GM21390 (cell line): ENCODE measurements around the gene CEP97.
A peak's percentile ranks its signal among the peaks of the same experiment; 100 is the strongest.
"Not testable (repeated sequence)": the region's sequence is repeated elsewhere in the genome, so short reads cannot be mapped to it uniquely, and the experiment has no call there.

ENCODE experiments used
- ATAC-seq: cut with Tn5 transposase; IDR thresholded peaks from one replicate; pipeline ENCODE4 v1.9.1; 2021; ENCODE audit not compliant: unreplicated experiment

CEP97 gene

DNA sequence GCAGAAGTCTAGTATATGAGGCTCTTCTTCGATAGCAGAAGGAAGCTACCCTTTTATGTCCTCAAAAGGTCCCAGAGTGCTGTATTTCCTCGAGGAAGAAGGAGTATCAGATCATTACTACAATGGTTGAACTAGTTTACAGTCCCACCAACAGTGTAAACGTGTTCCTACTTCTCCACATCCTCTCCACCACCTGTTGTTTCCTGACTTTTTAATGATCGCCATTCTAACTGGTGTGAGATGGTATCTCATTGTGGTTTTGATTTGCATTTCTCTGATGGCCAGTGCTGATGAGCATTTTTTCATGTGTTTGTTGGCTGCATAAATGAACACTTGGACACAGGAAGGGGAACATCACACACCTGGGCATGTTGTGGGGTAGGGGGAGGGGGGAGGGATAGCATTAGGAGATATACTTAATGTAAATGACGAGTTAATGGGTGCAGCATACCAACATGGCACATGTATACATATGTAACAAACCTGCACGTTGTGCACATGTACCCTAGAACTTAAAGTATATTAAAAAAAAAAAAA lies 53.4 kb downstream of the CEP97 start:
- ATAC-seq = not testable (repeated sequence)

GRCh38 chr3:101778385-101779046 lies 54.1 kb downstream of the CEP97 start:
- no peak for ATAC-seq

- ATAC-seq = peak; percentile 94
Observed at GRCh38 chr3:101779047-101779821, 54.8 kb downstream of the CEP97 start, which contains the start of gene NXPE3. NXPE3 (plus strand) TSS chr3:101779211; CDS start chr3:101785597, 6,386 bp downstream.

DNA sequence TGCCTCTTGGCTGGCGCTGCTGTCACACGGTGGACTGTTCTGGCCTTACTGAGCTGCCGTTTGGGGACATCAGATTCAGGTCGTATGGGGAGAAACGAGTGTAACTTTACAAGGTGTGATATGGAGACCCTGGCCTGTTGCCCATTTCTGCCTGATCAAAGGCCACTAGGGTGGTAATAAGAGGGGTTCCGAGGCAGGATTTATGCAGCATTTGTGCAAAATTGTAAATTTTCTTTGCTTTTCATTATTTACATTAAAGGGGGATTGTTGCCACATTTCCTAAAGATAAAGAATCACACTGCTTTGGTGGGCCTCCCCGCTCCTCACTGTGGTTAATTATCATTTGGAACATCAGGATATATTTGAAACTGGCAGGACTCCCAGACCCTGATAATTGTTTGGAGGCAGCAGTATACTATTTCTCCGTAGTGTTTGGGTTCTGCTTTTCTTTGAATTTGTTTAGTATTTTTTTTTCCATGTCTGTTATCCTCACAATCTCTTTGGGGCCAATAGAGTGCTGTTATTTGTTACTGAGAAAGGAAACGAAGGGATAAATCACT lies 55.5 kb downstream of the CEP97 start:
- no peak for ATAC-seq

DNA sequence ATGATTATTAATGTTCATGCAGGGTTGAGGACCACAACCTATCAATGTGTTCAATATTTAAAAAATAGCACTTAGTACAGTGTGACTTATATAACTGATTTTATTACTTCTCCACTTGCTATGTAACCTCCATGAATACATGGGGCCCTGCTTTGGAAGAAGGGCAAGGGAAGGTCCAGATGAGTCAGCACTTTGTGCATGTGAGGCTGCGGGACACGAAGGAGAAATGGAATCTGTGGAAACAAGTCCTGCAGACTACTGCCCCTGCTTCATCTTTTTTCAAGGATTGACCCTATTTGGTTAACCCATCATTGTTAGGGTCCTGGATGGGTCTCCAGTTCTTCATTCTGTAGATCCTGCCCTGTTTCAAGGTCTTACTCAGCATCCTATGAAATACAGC lies 56.2 kb downstream of the CEP97 start:
- no peak for ATAC-seq

DNA sequence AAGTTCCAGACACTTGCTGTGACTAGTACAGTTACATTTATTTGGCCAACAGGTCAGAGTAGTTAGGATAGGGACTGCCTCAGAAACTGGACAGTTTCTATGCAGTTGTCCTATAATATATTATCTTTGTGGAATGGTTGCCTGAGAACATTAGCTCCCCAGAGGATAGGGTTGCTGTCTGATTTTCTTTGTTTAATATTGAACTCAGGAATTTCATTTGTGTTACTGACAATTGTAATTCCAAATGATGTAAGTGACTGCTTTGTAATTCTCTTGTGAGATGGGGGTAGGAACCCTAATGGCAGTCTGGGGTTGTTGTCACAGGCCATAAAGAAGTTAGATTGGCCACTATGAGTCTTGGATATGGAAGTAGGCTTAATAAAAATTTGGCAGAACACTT lies 56.8 kb downstream of the CEP97 start:
- no peak for ATAC-seq

DNA sequence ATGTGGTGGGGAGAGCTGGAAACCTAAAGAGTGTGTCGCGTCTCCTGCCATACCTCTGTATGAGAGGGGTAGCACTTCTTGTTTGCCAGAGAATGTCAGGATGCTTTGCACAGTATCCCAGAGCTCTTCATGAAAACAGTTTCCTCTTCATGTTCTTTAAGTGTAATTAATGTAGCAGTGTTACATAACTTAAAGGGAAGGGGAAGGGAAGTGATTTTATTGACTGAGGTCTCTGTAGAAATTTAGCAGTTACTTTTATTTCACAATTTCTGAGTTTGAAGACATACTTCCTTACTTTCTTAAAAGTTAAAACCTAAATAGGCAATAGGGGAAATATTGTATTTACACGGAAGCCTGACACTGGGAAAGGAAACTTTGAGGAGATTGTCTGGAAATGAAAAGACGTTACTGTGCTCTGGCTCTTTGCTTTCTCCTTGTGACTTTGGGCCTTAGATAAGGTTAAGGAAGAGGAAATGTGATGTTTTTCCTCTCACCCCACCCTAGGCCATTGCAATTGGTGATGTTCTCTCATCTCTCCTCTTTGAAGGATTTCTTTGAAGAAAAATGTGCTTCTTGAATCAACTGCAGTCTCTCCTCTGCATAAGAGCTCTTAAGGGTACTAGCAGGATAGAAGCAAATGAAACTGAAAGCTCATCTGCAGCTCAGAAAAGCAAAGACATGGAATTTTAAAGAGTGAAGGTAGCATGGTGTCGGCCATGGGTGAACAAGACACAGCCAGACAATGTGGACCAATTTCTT lies 60.6 kb downstream of the CEP97 start:
- ATAC-seq = no peak

- ATAC-seq = peak; percentile 98
Observed at GRCh38 chr3:101791778-101792177, 67.4 kb downstream of the CEP97 start.

GRCh38 chr3:101796077-101796680 lies 71.8 kb downstream of the CEP97 start:
- ATAC-seq = no peak

DNA sequence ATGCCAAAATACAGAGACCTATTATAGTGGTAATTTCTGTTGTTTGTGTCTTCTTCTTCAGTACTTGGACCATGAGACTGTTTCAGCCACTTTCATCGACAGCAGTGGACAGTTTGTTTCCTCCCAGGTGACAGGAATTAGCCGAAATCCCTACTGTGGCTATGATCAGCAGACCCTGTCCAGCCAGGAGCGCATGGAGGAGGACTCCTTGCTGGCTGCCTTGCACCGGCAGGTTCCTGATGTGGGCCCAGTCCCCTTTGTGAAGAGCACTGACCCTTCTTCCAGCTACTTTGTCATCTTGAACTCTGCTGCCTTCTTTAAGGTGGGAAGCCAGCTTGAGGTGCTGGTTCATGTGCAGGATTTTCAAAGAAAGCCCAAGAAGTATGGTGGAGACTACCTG lies 76.8 kb downstream of the CEP97 start:
- ATAC-seq = no peak

DNA sequence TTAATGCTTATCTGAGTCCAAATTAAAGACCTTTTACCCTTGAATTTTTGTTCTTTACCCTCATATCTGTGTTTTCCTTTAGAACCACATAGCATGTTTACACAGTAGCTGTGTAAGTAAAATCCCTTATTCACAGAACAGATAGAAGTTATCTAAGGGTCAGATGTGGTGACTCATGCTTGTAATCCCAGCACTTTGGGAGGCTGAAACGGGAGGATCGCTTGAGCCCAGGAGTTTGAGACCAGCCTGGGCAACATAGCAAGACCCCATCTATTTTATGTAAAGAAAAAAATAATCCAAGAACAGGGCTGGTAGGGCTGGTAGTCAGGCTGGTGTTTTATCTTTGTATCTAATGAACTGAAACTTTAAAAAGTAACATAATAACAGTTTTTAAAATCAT lies 77.8 kb downstream of the CEP97 start:
- no peak for ATAC-seq

GRCh38 chr3:101803173-101803782 lies 78.9 kb downstream of the CEP97 start:
- peak; percentile 96 for ATAC-seq

DNA sequence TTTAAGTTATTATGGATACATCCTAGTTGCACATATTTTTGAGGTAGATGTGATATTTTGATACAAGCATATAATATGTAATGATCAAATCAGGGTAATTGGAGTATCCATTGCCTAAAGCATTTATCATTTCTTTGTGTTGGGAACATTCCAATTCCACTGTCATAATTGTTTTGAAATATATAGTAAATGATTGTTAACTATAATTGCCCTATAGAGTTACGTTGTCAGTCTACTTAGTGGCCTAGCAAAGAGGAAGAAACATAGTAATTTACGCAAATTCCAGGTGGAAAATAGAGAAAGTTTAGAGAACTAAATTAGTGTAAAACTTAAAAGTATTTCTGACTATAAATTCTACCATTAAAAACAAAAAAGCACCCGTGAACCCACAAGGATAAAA lies 79.5 kb downstream of the CEP97 start:
- no peak for ATAC-seq

DNA sequence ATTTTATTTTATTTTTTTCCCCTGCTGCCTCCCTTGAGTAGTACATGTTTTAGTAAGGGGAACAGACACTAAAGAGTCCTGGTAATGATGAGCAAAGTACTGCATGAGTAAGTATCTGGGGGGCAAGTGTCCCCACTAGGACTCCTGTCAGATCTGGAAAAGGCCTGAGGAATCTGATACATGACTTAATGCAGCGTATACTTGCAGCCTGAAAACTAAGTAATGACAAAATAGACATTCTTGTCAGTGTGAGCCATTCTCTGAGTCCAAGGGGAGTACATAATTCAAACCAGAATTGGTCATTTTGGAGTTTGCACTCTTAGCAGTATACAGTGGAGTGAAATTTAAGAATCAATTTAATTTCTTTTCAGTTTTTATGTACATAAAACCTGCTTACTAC lies 82.1 kb downstream of the CEP97 start:
- no peak for ATAC-seq

GRCh38 chr3:101807888-101808287 lies 83.5 kb downstream of the CEP97 start:
- peak; percentile 63 for ATAC-seq

GRCh38 chr3:101809178-101810021 lies 85.0 kb downstream of the CEP97 start:
- no peak for ATAC-seq

DNA sequence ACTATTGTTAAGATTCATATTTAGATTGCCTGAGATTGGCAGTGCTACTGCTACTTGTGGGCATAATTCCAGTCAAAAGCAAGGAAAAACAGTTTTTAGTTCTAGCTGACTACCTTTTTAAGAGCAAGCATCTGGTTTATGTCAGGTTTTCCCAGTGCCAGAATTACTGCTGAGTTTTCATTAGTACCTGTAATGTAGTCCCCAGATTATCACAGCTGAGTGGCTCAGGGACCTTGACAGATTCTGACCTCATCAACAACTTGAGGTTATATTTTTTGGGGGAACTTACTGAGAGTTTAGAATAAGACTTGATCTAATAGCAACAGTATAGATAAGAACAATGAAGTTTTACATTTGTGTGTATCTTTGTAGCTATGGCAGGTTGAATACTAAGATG lies 85.6 kb downstream of the CEP97 start:
- no peak for ATAC-seq

DNA sequence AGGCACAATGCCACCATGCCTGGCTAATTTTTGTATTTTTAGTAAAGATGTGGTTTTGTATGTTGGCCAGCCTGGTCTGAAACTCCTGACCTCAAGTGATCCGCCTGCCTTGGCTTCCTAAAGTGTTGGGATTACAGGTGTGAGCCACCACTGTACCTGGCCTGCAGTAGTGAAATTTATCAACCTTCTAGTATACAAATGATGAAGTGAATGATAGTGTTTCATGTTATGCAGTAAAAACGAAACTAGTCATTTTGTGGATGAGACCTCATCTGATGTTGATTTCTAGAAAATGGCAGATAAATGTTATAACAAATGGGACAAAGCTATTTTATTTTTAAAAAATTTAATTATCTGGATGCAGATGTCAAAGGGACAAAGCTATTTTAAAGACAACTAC lies 87.5 kb downstream of the CEP97 start:
- no peak for ATAC-seq

DNA sequence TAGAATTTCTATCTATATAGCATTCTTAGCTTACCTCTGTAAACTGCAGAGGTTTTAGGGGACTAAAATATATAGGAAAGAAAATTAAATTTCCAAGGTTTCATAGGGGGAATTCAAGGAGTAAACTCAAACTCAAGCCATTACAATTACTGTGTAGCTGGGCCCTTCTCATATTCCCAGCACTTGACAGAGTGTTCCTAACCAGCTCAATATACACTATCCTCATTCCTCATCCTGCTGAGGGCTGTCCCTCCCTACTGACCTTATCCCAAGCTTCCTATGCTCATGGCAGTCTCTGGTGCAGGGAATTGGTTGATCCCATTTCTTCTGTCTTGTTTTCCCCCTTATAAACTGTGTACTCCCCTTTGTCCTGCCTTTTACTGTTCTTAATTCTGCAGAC lies 88.5 kb downstream of the CEP97 start:
- ATAC-seq = no peak
